K562 (cell line): ENCODE results near the gene UNC5B. TPM values are rescaled to one million over a fixed set of nuclear protein-coding genes. Genes with fewer than 3 reads are reported as not detected.
A peak's percentile ranks its signal among the peaks of the same experiment; 100 is the strongest.

ENCODE experiments used
- GTF2E2 ChIP-seq: fragments of 200-800 bp; sonication (Bioruptor generic); IDR thresholded peaks from 2 replicates; pipeline ENCODE4 v1.6.1; 2016; ENCODE audit warnings: missing genetic modification characterization, missing compliant biosample characterization
- GTF3C2 ChIP-seq: IDR thresholded peaks from 3 replicates; pipeline ENCODE4 v1.6.1; 2011; ENCODE audit warnings: borderline replicate concordance, mild to moderate bottlenecking, moderate library complexity; ENCODE audit not compliant: insufficient read length; ENCODE audit errors: extremely low read depth
- NFE2 ChIP-seq: IDR thresholded peaks from 2 replicates; pipeline ENCODE4 v1.6.1; 2014; ENCODE audit warnings: antibody characterized with exemption, low read depth
- STAG1 ChIP-seq: sonication (generic); formaldehyde crosslinking; IDR thresholded peaks from 2 replicates; pipeline ENCODE4 v1.5.0; 2020; ENCODE audit warnings: missing genetic modification reagents, borderline replicate concordance
- THRB ChIP-seq: fragments of 450-650 bp; formaldehyde crosslinking; conservative IDR thresholded peaks from 2 replicates; pipeline ENCODE4 v1.4.0; 2022; ENCODE audit warnings: mild to moderate bottlenecking, missing genetic modification characterization
- ZNF277 ChIP-seq: fragments of 250-450 bp; sonication (Bioruptor Pico); IDR thresholded peaks from 2 replicates; pipeline ENCODE4 v1.8.0; 2022; ENCODE audit warnings: inconsistent platforms, mild to moderate bottlenecking, moderate library complexity, borderline replicate concordance
- ZNF324 ChIP-seq: fragments of 250-450 bp; sonication (Bioruptor Pico); IDR thresholded peaks from 2 replicates; pipeline ENCODE4 v1.4.0; 2020; ENCODE audit warnings: mild to moderate bottlenecking
- ZNF41 ChIP-seq: fragments of 250-450 bp; sonication (Bioruptor Pico); conservative IDR thresholded peaks from 2 replicates; pipeline ENCODE4 v1.4.0; 2020; ENCODE audit warnings: mild to moderate bottlenecking
- ZNF436 ChIP-seq: fragments of 250-450, 450-650 bp; sonication (Bioruptor Pico); formaldehyde crosslinking; IDR thresholded peaks from 2 replicates; pipeline ENCODE4 v1.7.0; 2020; ENCODE audit warnings: mild to moderate bottlenecking
- polyA plus RNA-seq, 8 experiments: library from polyadenylated mRNA; depleted of rRNA in 4 of 8; stranded (reverse) in 5 of 8; unstranded in 3 of 8; fragments of >200 nt; fragmentation: Nextera tagmentation in 2 of 8; fragmentation: Illumina TruSeq in 1 of 8; extraction: Ambion mirVana in 2 of 8; extraction: Trizol in 1 of 8; gene quantifications; 2 replicates each; pipeline versions ENCODE4 v1.2.1 to v1.2.3, GENCODE V29; 2011 to 2014; ENCODE audit warnings: inconsistent platforms in 1 of 8, missing spikeins in 1 of 8
- total RNA-seq, 7 experiments: library from RNA; depleted of rRNA in 6 of 7; stranded (reverse); fragments of >200 nt in 6 of 7; fragmentation: Illumina TruSeq in 2 of 7; extraction: Trizol in 2 of 7; gene quantifications; 2 replicates each; pipeline versions ENCODE4 v1.2.1 to v1.2.3, GENCODE V29; 2011 to 2021; ENCODE audit warnings: low replicate concordance in 1 of 7

Gene UNC5B
- total and polyA plus RNA-seq, 9 of the 15 experiments (the other 6 are each of a cell fraction or from before 2014, with no cell fraction given) = 0.10 to 8.4 (median 2.1) TPM

GRCh38 chr10:71323407-71323806, 111.0 kb downstream of the UNC5B start (continued):
- TF ChIP-seq ZNF324 (CRISPR knock-in tag) = no peak
- no peak for TF ChIP-seq ZNF41 (CRISPR knock-in tag)
- no peak for TF ChIP-seq STAG1 (CRISPR knock-in tag)
- TF ChIP-seq THRB (CRISPR knock-in tag) = 0 out of 2 replicates have a peak, but pooled peaks have one; percentile 33
- TF ChIP-seq ZNF277 (CRISPR knock-in tag) = no peak
- no peak for TF ChIP-seq GTF2E2 (tag)
- TF ChIP-seq NFE2 = no peak
- TF ChIP-seq ZNF436 = no peak
- TF ChIP-seq GTF3C2 = no peak
